Peyer's patch (tissue), 4 donors: ENCODE results near the gene FOXL3. TPM values are rescaled to one million over a fixed set of nuclear protein-coding genes. Genes with fewer than 3 reads are reported as not detected.

Source experiments
- DNase-seq, 3 donors: peaks; one replicate each; pipeline ENCODE4 v3.0.0-alpha.2; 2017 to 2019
- H3K27ac ChIP-seq, 4 donors: fragments of 200-600 bp; sonication (generic); one replicate each; pipeline ENCODE4 v1.5.1; 2016 to 2019
- H3K27me3 ChIP-seq, 2 donors: fragments of 200-600 bp; sonication (generic); one replicate each; pipeline ENCODE4 v1.5.1; 2019
- H3K36me3 ChIP-seq, 3 donors: fragments of 200-600 bp; sonication (generic); one replicate each; pipeline ENCODE4 v1.5.1; 2016 to 2019
- H3K4me1 ChIP-seq, 4 donors: fragments of 200-600 bp; sonication (generic); one replicate each; pipeline ENCODE4 v1.5.1; 2016 to 2019
- H3K4me3 ChIP-seq, 4 donors: fragments of 200-600 bp; sonication (generic); 1 replicate in 3 of 4; 2 replicates in 1 of 4; pipeline ENCODE4 v1.5.1; 2016 to 2019; ENCODE audit warnings: mild to moderate bottlenecking in 1 of 4
- H3K9me3 ChIP-seq, 4 donors: fragments of 200-600 bp; sonication (generic); one replicate each; pipeline ENCODE4 v1.5.1; 2016 to 2019; ENCODE audit warnings: mild to moderate bottlenecking in 1 of 4
- POLR2A ChIP-seq, 2 donors: fragments of 450-650 bp; IDR thresholded peaks; one replicate each; pipeline ENCODE4 v1.5.1; 2017; ENCODE audit warnings: antibody characterized with exemption in 2 of 2, mild to moderate bottlenecking in 2 of 2, moderate library complexity in 2 of 2
- total RNA-seq, 4 donors: library from RNA; depleted of rRNA; stranded (reverse); fragments of >200 nt; gene quantifications; one replicate each; pipeline ENCODE4 v1.1.0, GENCODE V29; 2016
- TF ChIP-seq, protein P1 (sequence below), 6 experiments: fragments of 450-650 bp in 4 of 6; fragments of 200-600 bp in 2 of 6; sonication (generic) in 1 of 6; IDR thresholded peaks; one replicate each; pipeline ENCODE4 v1.5.1; 2017 to 2019; ENCODE audit warnings: antibody characterized with exemption in 6 of 6, mild to moderate bottlenecking in 3 of 6, moderate library complexity in 1 of 6

The FOXL3 gene
- total RNA-seq, 4 donors from 2014 or later = not detected

DNA sequence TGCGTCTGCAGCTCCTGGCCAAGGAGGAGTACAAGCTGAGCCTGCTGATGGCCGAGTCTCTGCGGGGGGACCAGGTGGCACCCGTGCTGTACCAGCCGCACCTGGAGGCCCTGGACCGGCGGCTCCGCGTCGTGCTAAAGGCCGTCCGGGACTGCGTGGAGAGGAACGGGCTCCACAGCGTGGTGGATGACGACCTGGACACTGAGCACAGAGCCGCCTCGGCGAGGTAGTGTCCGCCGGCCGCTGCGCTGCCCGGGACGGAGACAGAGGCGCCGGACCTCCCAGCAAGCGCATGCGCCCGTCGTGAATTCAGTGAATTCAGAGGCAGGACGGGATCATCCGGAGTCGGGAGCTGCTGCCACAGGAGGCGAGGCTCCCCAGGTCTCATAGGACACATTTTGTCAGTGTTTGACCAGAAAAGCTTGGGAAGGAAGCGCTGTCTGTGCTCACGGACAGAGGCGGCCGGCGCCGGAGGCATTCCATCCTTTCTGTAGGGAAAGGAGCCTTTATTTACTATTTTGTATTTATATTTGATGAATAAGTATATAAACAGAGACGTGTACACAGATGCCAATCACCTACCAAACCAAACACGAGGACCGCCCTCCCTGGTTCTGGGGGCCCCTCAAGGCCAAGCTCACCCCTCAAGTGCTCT, 30.1 kb upstream of the FOXL3 start:
- no peak for TF ChIP-seq POLR2A (IDR thresholded peaks at IDR 0.05)
- TF ChIP-seq, protein P1, sequence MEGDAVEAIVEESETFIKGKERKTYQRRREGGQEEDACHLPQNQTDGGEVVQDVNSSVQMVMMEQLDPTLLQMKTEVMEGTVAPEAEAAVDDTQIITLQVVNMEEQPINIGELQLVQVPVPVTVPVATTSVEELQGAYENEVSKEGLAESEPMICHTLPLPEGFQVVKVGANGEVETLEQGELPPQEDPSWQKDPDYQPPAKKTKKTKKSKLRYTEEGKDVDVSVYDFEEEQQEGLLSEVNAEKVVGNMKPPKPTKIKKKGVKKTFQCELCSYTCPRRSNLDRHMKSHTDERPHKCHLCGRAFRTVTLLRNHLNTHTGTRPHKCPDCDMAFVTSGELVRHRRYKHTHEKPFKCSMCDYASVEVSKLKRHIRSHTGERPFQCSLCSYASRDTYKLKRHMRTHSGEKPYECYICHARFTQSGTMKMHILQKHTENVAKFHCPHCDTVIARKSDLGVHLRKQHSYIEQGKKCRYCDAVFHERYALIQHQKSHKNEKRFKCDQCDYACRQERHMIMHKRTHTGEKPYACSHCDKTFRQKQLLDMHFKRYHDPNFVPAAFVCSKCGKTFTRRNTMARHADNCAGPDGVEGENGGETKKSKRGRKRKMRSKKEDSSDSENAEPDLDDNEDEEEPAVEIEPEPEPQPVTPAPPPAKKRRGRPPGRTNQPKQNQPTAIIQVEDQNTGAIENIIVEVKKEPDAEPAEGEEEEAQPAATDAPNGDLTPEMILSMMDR (IDR thresholded peaks at IDR 0.05) = no peak
- Histone ChIP-seq H3K27me3 (no peaks in the 10 kb centered on the region), H3K9me3 (peaks cover 0 to 15% (median 4%) of the 10 kb centered on the region in 4 donors), H3K36me3 (peaks cover 0 to 52% (median 6%) of the 10 kb centered on the region in 3 donors), H3K27ac (no peak overlapping the region), H3K4me3 (no peak overlapping the region), H3K4me1 (peaks cover 0 to 2% (median 0%) of the 10 kb centered on the region in 4 donors)
- DNase-seq = peak in 1 of 3 donors; percentile 36

DNA sequence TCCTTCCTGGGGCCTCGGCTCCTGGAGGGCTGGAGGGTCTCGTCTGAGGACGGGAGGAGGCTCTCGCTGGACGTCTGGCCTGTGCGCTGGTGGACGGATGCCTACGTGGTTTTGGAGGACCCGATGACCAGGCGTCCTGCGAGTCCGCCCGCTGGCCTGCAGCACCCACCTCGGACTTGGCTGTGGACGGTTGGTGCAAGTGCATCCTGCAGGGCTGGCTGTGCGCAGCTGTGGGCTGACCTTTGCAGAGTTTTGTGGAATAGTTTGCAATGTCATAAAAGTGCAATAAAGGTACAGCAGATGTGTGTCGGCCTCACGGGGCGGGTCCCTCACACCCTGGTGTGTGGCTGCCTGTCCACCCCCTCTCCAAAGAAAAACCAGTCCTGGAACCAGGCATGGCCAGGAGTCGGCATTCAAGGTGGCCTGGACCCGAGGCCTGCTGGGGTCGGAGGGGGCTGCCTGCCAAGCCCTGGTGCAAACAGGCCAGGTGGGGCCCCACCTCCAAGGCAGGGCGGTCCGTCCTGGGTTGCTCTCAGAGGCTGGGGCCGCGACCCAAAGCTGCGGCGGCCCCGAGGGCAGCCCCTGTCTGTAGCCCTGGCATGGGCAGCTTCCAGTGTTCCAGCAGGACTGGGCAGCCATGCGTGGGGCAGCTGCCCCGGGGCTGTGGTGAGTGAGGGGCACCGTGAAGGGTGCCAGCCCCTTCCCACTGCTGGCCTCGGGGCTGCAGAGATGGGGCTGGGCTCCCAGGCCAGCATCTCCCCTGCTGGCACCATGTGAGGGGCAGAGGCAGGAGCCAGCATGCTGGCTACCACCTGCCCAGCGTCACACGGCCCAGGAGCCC, 29.3 kb upstream of the FOXL3 start:
- no peak for TF ChIP-seq POLR2A (IDR thresholded peaks at IDR 0.05)
- TF ChIP-seq, protein P1 (IDR thresholded peaks at IDR 0.05) = peak in 2 of 6 experiments; percentile 12
- Histone ChIP-seq H3K9me3 (peaks cover 0 to 15% (median 4%) of the 10 kb centered on the region in 4 donors), H3K4me3 (no peak overlapping the region), H3K36me3 (peaks cover 0 to 49% (median 6%) of the 10 kb centered on the region in 3 donors), H3K27ac (no peak overlapping the region), H3K4me1 (peaks cover 0 to 6% (median 0%) of the 10 kb centered on the region in 4 donors), H3K27me3 (no peaks in the 10 kb centered on the region)
- peak in 1 of 3 donors; percentile 63 for DNase-seq

DNA sequence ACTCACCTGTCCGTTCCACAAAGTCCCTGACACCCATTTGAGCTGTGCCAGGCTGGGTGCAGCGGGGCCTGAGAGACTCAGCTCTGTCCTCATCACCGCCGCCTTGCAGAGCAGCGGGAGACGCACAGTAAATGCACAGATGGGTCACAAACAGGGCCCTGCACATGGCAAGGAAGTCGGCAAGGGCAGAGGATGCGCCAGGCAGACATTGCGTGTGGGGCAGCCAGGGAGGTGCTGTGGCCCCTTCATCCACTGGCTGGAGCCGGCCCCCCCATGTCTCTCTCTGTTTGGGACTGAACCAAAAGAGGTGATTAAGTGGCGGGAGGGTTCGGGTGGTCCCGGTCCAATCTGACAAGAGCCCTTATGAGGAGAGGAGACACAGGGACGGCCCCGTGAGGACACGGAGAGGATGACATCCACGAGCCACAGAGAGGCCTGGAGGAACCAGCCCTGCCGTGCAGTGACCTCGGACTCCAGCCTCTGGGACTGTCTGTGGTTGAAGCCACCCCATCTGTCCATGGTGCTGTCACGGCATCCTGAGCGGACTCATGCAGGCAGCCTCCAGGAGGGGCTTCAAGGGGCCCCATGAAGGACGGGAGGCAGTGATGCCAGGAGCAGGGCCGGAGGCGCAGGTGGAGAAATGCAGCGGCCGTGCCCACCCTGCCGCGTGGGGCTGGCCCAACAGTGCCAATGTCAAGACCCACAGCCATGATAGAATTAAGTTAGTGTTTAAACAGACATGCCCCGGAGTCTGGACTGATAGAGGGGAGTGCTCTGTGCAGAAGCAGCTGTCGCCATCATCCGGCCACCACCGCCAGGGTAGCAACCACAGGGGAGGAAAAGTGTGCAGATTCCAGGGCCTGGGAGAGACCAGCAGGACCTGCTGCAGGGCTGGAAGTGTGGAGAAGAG, 28.4 kb upstream of the FOXL3 start:
- H3K9me3 ChIP-seq = peaks cover 0 to 15% (median 4%) of the 10 kb centered on the region in 4 donors
- H3K4me3 ChIP-seq = no peak overlapping the region
- peaks cover 0 to 40% (median 6%) of the 10 kb centered on the region in 3 donors for H3K36me3 ChIP-seq
- no peaks in the 10 kb centered on the region for H3K27me3 ChIP-seq
- H3K27ac ChIP-seq = no peak overlapping the region
- no peak for TF ChIP-seq POLR2A (IDR thresholded peaks at IDR 0.05)
- TF ChIP-seq, protein P1 (IDR thresholded peaks at IDR 0.05) = no peak
- peaks cover 0 to 6% (median 0%) of the 10 kb centered on the region in 4 donors for H3K4me1 ChIP-seq
- DNase-seq = peak in 1 of 3 donors; percentile 42

DNA sequence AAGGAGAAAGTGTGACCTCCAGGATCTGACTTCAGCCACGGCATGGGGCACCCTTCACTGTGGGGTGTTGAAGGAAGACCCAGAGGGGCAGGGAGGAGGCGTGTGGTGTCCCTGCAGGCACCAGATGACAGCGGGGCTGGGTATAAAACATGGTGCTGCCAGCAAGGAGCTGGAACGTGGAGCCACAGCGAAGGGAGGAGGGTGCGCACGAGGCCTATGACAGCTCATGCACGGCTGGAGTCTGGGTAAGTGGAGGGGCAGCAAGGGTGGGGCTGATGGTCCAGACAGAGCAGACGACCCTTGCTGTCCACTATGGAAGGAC, 27.8 kb upstream of the FOXL3 start:
- H3K9me3 ChIP-seq = peaks cover 0 to 15% (median 4%) of the 10 kb centered on the region in 4 donors
- H3K4me3 ChIP-seq = no peak overlapping the region
- TF ChIP-seq, protein P1 (IDR thresholded peaks at IDR 0.05) = no peak
- no peak for TF ChIP-seq POLR2A (IDR thresholded peaks at IDR 0.05)
- no peaks in the 10 kb centered on the region for H3K27me3 ChIP-seq
- no peak overlapping the region for H3K27ac ChIP-seq
- DNase-seq = no peak
- H3K4me1 ChIP-seq = peaks cover 0 to 6% (median 0%) of the 10 kb centered on the region in 4 donors
- peaks cover 0 to 33% (median 6%) of the 10 kb centered on the region in 3 donors for H3K36me3 ChIP-seq
